Ovary (tissue), 3 donors: ENCODE data around the gene DNAH17.

Source experiments
- CTCF ChIP-seq, 3 donors: fragments of 450-650 bp in 2 of 3; fragments of 200-600 bp in 1 of 3; IDR thresholded peaks; one replicate each; pipeline versions ENCODE4 v1.5.1 to v1.8.0; 2016 to 2022; ENCODE audit warnings: antibody characterized with exemption in 3 of 3, mild to moderate bottlenecking in 1 of 3
- EP300 ChIP-seq: sonication (generic); formaldehyde crosslinking; IDR thresholded peaks from one replicate; pipeline ENCODE4 v1.6.1; 2017; ENCODE audit warnings: antibody characterized with exemption
- POLR2A ChIP-seq: fragments of 450-650 bp; IDR thresholded peaks from one replicate; pipeline ENCODE4 v1.6.1; 2017; ENCODE audit warnings: antibody characterized with exemption, mild to moderate bottlenecking, moderate library complexity
- donor health status: DM: no; HTN: no; CAD: no.

GRCh38 chr17:78495634-78496033, 81.6 kb downstream of the DNAH17 start:
- no peak for TF ChIP-seq CTCF (IDR thresholded peaks at IDR 0.05)
- TF ChIP-seq EP300, result no peak
- no peak for TF ChIP-seq POLR2A
